HG03442 (cell line): Measurements from ENCODE around the gene IRF7.

Experiments
- ATAC-seq: cut with Tn5 transposase; IDR thresholded peaks from one replicate; pipeline ENCODE4 v1.9.1; 2021; ENCODE audit warnings: mild to moderate bottlenecking, moderate library complexity; ENCODE audit not compliant: unreplicated experiment

IRF7 gene

DNA sequence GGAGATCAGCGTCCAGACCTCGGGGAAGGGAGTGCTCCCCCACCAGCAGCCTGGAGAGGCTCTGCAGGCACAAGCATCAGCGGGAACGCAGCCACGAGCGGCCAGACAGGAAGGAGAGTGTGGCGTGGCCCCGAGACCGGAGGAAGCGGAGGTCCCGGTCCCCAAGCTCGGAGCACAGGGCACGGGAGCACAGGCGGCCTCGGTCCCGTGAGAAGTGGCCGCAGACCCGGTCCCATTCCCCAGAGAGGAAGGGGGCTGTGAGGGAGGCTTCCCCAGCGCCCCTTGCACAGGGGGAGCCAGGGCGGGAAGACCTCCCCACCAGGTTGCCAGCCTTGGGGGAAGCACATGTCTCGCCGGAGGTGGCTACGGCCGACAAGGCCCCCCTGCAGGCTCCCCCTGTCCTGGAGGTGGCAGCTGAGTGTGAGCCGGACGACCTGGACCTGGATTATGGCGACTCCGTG is 6.9 kb downstream of the IRF7 start:
- no peak for ATAC-seq

DNA sequence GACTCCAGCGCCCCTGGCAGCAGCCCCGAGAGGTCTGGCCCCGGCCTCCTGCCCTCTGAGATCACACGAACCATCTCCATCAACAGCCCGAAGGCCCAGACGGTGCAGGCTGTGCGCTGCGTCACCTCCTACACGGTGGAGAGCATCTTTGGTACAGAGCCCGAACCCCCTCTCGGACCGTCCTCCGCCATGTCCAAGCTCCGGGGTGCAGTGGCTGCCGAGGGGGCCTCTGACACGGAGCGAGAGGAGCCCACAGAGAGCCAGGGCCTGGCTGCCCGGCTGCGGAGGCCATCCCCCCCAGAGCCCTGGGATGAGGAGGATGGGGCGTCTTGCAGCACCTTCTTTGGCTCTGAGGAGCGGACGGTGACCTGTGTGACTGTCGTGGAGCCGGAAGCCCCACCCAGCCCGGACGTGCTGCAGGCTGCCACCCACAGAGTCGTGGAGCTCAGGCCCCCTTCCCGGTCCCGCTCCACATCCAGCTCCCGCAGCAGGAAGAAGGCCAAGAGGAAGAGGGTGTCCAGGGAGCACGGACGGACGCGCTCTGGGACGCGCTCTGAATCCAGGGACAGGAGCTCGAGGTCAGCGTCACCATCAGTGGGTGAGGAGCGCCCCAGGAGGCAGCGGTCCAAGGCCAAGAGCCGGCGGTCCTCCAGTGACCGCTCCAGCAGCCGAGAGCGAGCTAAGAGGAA is 7.6 kb downstream of the IRF7 start:
- no peak for ATAC-seq

DNA sequence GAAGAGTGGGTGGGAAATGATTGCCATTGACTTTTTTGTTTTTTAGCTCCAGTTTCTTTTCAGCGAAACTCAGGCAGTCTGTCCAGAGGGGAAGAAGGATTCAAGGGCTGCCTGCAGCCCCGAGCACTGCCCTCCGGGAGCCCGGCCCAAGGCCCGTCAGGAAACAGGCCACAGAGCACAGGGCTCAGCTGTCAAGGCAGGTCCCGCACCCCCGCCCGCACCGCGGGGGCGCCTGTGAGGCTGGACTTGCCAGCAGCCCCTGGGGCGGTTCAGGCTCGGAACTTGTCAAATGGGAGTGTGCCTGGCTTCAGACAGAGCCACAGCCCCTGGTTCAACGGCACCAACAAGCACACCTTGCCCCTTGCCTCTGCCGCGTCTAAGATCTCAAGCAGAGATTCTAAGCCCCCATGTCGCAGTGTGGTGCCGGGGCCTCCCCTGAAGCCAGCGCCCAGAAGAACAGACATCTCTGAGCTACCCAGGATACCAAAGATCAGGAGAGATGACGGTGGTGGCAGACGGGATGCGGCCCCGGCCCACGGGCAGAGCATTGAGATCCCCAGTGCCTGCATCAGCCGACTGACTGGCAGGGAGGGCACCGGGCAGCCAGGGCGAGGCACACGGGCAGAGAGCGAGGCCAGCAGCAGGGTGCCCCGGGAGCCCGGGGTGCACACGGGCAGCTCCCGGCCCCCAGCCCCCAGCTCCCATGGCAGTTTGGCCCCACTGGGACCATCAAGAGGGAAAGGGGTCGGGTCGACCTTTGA is 8.6 kb downstream of the IRF7 start:
- no peak for ATAC-seq

DNA sequence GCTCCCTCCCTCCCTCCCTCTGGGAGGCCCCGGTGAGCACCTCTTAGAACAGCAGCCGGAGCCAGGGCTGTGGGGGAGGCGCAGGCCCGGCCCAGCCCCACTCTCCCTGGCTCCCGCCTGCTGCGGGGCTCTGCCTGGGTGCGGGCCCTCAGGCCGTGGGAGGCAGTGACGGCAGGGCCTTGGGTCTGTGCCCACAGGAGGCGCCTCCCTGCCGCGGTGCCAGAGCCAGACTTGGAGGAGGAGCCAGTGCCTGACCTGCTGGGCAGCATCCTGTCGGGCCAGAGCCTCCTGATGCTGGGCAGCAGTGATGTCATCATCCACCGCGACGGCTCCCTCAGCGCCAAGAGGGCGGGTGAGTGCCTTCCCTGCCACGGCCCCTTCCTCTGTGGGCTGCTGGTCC is 9.5 kb downstream of the IRF7 start:
- ATAC-seq, result no peak

DNA sequence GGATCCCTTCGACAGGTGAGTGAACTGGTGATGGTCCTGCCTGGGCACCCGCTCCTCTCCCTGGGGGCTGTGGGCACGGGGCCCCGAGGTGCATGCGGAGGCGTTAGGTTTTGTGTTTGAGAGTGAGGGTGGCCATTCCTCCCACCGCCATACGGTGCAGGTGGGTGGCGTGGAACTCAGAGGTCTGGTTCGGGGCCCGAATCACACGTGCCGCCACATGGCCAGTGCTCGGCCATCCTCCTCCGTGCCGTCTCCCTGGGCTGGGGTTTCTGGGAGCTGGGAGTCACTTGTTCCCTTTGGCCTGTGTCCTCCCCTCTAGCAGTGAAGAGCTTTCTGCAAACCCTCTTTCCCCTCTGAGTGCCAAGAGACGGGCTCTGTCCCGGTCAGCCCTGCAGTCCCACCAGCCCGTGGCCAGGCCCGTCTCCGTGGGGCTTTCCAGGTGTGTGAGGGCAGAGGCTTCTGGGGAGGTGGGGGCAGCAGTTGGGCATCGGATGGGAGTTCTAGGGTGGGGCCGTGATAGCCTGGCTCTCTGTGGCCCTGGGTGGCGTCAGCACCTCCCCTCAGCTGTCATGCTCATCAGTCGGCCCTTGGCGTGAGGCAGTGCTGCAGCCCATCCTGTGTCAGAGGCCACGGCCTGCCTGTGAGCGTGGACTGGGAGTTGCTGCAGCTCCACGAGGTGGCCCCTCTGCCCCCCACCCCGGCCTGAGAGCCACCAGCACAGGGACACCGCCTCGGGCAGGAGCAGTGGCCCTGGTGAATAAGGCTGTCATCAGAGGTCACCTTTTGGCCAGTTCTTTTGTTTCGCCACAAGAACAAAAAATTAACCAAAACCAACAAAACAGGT is 10.2 kb downstream of the IRF7 start:
- no peak for ATAC-seq

DNA sequence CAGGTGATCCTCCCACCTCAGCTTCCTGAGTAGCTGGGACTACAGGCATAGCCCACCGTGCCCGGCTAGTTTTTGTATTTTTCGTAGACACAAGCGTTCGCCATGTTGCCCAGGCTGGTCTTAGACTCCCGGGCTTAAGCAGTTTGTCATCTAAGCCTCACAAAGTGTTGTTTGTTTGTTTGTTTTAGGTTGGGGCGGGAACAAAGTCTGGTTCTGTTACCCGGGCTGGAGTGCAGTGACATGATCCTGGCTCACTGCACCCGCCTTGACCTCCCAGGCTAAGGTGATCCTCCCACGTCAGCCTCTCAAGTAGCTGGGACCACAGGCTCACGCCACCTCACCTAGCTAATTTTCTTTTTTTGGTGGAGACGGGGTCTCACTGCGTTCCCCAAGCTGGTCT is 12.6 kb downstream of the IRF7 start:
- ATAC-seq, result no peak

DNA sequence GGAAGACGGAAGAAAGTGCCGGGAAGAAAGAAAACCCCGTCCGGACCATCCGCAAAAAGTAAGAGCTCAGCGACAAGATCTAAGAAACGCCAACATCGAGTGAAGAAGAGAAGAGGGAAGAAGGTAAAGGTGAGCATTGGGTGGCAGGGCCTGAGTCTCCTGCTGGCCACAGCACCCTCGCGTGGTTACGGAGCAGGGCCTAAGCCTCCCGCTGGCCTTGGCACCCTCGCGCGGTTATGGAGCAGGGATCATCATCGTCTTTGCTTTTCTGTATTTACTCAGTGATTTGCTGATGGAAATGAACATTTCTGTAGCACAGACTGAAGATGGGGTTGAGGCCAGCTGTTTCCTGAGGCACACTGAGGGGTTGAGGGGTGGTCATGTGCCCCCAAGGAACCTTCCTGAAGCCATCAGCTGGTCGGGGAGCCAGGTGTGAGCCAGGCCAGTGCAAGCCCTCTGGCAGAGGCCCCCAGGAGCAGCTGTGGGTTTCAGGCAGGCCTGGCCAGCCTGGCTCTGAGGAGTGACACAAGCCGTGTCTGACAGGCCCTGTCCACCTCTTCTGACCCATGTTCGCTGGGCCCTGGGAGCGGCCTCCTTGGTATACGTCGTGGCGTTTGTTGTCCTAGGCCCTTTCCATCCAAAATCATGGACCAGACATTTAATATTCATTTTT is 14.0 kb downstream of the IRF7 start:
- no peak for ATAC-seq

DNA sequence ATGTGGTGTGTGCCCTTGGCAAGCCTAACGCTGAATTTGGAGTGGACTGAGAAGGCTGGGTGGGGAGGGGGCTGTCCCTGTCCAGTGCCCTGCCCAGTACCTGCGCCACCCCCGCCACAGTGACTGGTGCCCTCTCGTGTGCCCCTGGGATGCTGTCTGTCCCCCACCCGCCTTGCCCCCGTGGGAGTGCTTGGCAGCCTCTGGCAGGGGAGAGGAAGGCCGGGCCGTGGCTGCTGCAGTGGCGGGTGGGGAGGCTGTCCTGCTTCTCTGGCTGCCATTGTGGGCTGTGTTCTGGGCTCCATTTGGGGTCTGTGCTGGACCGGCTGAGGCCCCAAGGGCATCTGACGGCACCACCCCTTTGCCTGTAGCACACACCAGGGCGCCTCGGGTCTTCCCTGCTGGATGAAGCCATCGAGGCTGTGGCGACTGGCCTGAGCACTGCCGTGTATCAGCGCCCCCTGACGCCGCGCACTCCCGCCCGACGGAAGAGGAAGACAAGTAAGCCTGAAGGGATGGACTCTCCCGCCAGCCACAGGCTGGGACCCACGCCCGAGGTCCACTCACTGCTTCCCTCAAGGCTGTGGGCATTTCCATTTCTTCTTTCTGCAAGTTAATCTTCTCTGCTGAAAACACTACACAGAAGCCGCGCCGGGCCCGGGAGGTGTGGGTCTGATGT is 17.6 kb downstream of the IRF7 start:
- no peak for ATAC-seq

DNA sequence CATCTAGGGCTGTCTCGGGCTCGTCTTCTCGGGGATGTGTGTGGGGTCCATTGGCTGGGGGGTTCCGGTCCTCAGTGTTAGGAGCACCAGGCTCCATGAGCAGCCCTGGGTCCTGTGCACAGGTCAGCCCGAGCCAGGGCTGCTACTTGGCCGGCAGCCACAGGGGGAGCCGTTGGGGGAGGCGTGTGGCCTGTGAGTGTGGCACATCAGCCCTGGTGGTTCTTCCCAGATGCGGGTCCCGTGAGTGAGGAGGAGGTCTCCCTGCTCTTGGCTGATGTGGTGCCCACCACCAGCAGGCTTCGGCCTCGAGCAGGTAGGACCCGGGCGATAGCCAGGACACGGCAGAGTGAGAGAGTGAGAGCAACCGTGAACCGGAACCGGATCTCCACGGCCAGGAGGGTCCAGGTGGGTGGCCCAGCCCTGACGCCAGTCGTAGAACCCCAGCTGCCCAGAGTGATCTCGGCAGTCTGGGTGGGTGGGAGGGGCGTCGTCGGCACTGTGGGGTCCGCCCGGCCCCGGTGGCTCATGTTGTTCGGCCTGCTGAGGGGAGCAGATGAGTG is 18.5 kb downstream of the IRF7 start:
- ATAC-seq, result no peak

DNA sequence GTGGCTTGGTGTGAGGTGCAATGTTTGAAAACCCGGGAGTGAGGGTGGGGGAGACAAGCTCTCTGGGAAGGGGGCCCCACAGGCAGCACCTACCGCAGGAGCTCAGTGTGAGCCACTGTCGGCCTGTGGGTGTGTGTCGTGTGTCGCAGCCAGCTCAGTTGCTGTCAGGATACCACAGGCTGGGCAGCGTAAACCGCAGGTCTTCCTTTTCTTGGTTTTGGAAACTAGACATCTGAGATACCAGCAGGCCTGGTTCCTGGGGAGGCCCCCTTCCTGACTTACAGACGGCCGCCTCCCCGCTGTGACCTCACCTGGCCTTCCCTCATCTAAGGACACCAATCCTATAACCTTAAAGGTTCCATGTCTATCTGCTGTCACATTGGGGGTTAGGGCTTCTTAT is 19.4 kb downstream of the IRF7 start:
- ATAC-seq, result no peak

DNA sequence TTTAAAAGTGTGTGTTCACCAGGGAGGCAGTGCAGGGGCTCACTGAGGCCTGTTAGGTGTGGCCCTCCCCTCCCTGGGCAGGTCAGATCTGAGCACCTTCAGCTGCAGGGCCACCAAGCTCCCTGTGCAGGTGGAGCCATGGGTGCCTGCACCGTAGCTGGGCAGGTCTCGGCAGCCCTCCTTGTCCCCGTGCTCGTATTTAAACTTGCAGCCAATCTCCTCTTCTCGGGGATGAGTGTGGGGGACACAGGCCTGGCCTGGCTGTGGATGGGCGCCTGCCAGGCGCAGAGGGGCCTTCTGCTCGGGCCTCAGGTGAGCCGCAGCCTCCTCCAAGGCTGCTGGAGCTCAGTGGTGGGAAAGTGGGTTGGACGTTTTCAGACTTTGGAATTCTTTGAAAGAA is 20.4 kb downstream of the IRF7 start:
- no peak for ATAC-seq

DNA sequence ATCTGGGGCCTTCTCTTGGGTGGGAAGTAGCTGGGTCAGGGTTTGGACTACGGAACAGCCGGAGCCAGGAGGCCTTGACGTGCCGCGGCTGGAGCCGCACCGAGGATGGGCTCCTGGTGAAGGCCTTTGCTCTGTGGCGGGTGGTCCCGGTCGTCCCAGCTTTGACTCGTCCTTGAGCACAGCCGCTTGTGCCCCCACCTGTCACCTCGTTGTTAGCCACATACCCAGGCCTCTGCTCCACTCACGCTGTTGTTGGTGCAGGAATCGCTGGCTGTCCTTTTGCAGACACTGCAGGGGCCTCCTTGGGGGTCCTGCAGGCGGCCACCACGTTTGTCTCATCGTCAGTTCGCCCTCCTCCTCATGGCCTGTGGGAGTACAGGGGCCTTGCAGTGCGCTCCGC is 22.4 kb downstream of the IRF7 start:
- no peak for ATAC-seq

DNA sequence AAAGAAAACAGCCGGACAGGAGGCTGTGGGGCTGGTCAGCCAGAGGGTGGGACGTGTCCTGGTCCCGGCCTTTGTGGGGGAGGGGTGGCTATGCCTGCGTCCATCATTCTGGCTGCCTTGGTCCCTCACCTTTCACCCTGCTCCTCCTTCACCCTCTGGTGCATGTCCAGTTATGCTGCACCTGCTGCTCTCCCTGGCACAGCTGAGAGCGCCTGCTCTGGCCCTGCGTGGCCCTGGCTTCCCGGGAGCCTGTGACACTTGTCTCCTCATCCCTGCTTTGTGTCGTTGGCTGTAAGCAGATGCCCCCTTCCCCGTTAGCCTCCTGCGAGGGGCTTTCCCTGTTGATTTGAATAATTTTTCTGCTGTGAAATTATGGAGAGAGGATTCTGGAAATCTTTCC is 22.8 kb downstream of the IRF7 start:
- no peak for ATAC-seq

DNA sequence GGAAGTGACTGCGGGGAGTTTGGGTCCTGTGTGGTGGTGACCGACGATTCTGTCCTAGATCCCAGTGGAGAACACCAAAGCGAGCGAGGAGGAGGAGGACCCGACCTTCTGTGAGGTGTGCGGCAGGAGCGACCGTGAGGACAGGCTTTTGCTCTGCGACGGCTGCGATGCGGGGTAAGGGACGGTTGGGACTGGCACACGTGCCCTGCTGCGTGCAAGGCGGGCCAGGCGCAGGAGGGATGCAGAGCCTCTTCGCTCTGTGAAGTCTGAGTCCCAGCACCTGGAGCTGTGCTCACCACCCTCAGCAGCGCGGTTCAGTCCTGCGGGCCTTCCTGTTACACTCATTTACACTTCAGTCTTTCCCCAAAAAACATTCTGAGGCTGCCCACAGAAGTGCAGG is 23.2 kb downstream of the IRF7 start:
- ATAC-seq, result no peak

DNA sequence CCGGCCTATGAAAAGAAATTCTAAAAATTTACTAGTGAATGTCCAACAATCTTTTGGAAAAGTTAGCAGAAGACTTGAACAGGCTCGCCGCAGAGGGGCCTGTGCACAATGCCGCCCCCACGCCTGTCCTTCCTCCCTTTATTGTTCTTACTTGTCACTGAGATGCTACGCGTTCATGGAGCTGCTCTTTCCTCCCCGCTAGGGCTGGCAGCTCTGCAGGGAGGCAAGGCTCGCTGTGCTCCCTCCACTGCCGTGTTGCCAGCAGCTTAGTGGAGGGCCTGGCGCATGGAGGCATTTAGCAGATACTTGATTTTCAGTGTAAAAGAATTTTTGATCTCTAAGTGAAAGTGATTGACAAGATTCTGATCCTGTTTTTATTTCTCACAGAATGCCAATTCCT is 24.8 kb downstream of the IRF7 start:
- no peak for ATAC-seq

DNA sequence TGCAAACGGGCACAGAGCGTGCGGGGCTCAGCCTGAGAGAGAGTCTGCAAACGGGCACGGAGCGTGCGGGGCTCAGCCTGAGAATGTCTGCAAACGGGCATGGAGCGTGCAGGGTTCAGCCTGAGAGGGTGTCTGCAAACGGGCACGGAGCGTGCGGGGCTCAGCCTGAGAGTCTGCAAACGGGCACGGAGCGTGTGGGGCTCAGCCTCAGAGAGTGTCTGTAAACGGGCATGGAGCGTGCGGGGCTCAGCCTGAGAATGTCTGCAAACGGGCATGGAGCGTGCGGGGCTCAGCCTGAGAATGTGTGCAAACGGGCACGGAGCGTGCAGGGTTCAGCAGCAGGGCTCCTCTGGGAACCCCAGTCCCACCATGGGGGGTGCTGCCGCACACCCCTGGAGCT is 26.0 kb downstream of the IRF7 start:
- ATAC-seq, result no peak

DNA sequence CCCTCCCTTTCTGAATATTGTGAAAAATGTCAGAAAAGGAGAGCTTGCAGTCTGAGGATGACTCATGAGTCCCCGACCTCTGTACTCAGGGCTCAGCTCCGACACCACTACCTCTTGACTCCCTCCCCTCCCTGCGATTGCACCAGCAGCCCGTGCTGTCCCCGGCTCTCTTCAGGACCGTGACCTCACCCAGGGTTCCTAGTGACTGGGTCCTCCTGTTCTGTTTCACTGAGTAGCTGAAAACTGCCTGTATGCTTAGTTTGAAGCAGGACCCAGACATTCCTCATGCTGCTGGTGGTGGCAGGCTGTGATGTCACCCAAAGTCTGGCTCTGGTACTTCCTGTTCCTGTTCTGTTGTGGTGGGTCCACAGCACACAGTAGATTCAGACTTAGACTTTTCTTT is 27.8 kb downstream of the IRF7 start:
- ATAC-seq, result no peak

DNA sequence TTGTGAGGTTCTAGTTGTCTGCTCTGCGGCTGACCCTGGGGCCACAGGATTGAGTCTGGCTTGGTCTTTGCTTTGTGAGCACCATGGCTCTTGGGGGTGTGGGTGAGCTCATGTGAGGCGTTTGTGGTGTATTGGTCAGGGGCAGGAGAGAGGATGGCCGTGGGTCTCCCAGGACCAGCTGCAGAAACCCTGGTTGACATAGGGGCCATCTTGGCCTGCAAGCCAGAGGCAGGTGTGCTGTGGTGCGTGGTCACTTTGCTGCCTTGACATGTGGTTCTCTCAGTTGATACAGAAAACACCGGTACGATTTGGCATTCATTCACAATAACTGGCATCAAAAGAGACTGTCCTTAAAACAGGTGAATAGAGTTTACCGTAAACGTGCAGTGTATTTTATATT is 28.2 kb downstream of the IRF7 start:
- no peak for ATAC-seq

DNA sequence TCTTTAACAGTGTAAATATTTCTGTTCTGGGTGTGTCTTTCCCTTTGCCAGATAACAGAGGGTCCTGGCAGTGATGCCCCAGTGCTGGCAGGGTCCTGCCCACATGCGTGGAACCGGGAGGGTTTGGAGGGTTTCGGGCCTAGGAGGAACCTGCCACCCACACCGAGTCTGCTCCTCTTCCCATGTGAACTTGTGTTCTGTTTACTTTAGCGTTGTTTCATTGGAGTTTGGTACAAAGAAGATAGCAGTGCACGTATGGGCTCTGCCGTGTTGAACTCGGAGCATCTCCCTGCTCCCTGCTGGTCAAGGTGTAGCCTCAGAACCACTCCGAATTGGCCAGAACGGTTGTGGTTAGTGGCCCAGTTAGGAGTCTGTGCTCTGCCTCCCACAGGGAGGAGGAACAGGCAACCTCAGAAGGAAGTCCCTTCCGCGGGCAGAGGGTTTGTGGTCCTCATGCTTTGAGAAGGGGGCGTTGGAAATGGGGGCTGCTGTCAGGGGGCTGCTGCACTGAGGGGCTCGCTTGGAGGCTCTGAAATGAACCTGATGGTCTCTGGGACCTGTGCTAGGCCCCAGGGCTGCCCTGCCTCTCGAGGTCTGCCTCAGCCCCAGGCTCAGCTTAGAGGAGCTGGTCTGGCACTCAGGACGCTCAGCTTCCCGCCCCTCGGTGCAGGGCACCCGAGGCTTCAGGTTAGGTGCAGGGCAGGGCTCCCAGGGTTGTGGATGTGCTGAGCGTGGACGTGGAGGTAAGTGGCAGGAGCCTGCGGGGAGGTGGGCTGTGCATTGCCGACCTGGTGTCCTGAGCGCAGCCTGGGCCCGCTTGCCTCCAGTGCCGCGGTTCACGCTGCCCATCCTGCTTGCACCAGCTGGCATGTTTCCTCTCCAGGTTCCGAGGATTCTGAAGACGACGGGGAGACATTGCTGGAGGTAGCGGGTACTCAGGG is 29.1 kb downstream of the IRF7 start:
- no peak for ATAC-seq
